Measurements from ENCODE around the gene PARD6G.

The PARD6G gene

GRCh38 chr18:80172056-80172455 lies 75.3 kb downstream of the PARD6G start:
- H3K36me3 ChIP-seq (ENCODE audit: control insufficient read depth in 1 of 2, insufficient read depth in 2 of 2, low read length in 2 of 2): no peaks in the 10 kb centered on the region
- H3K4me1 ChIP-seq (ENCODE audit: control insufficient read depth in 1 of 2, insufficient read depth in 2 of 2, low read length in 2 of 2): no peaks in the 10 kb centered on the region
- H3K4me3 ChIP-seq (ENCODE audit: low read depth in 1 of 2, low read length in 2 of 2): no peak overlapping the region
- no peak overlapping the region for H3K27ac ChIP-seq (ENCODE audit: low read depth, low read length)
- no peak overlapping the region for H3K9ac ChIP-seq (ENCODE audit: low read depth in 1 of 2, low read length in 2 of 2)
- H3K9me3 ChIP-seq (ENCODE audit: control insufficient read depth in 1 of 2, low read length in 2 of 2): no peaks in the 10 kb centered on the region
- peaks cover 0 to 7% of the 10 kb centered on the region in 2 donors for H3K27me3 ChIP-seq (ENCODE audit: control insufficient read depth in 1 of 2, insufficient read depth in 2 of 2, low read length in 2 of 2)

GRCh38 chr18:80171054-80171872 lies 76.1 kb downstream of the PARD6G start:
- Histone ChIP-seq H3K9me3 (ENCODE audit: control insufficient read depth in 1 of 2, low read length in 2 of 2) (no peaks in the 10 kb centered on the region), H3K27me3 (ENCODE audit: control insufficient read depth in 1 of 2, insufficient read depth in 2 of 2, low read length in 2 of 2) (peaks cover 0 to 7% of the 10 kb centered on the region in 2 donors), H3K27ac (ENCODE audit: low read depth, low read length) (no peak overlapping the region), H3K36me3 (ENCODE audit: control insufficient read depth in 1 of 2, insufficient read depth in 2 of 2, low read length in 2 of 2) (no peaks in the 10 kb centered on the region), H3K4me3 (ENCODE audit: low read depth in 1 of 2, low read length in 2 of 2) (peak overlapping the region in 1 of 2 donors; percentile 4), H3K9ac (ENCODE audit: low read depth in 1 of 2, low read length in 2 of 2) (no peak overlapping the region), H3K4me1 (ENCODE audit: control insufficient read depth in 1 of 2, insufficient read depth in 2 of 2, low read length in 2 of 2) (no peaks in the 10 kb centered on the region)

- no peaks in the 10 kb centered on the region for H3K9me3 ChIP-seq (ENCODE audit: control insufficient read depth in 1 of 2, low read length in 2 of 2)
- H3K36me3 ChIP-seq (ENCODE audit: control insufficient read depth in 1 of 2, insufficient read depth in 2 of 2, low read length in 2 of 2): no peaks in the 10 kb centered on the region
- H3K27me3 ChIP-seq (ENCODE audit: control insufficient read depth in 1 of 2, insufficient read depth in 2 of 2, low read length in 2 of 2): peaks cover 0 to 7% of the 10 kb centered on the region in 2 donors
- no peaks in the 10 kb centered on the region for H3K4me1 ChIP-seq (ENCODE audit: control insufficient read depth in 1 of 2, insufficient read depth in 2 of 2, low read length in 2 of 2)
- H3K27ac ChIP-seq (ENCODE audit: low read depth, low read length): no peak overlapping the region
- no peak overlapping the region for H3K9ac ChIP-seq (ENCODE audit: low read depth in 1 of 2, low read length in 2 of 2)
- no peak overlapping the region for H3K4me3 ChIP-seq (ENCODE audit: low read depth in 1 of 2, low read length in 2 of 2)
Measured at GRCh38 chr18:80170395-80171053, 76.8 kb downstream of the PARD6G start.

GRCh38 chr18:80169607-80170006 lies 77.7 kb downstream of the PARD6G start:
- H3K27me3 ChIP-seq (ENCODE audit: control insufficient read depth in 1 of 2, insufficient read depth in 2 of 2, low read length in 2 of 2): peaks cover 0 to 7% of the 10 kb centered on the region in 2 donors
- H3K27ac ChIP-seq (ENCODE audit: low read depth, low read length): no peak overlapping the region
- no peak overlapping the region for H3K4me3 ChIP-seq (ENCODE audit: low read depth in 1 of 2, low read length in 2 of 2)
- peaks cover 5% of the 10 kb centered on the region in 2 donors for H3K9me3 ChIP-seq (ENCODE audit: control insufficient read depth in 1 of 2, low read length in 2 of 2)
- no peaks in the 10 kb centered on the region for H3K36me3 ChIP-seq (ENCODE audit: control insufficient read depth in 1 of 2, insufficient read depth in 2 of 2, low read length in 2 of 2)
- no peak overlapping the region for H3K9ac ChIP-seq (ENCODE audit: low read depth in 1 of 2, low read length in 2 of 2)
- no peaks in the 10 kb centered on the region for H3K4me1 ChIP-seq (ENCODE audit: control insufficient read depth in 1 of 2, insufficient read depth in 2 of 2, low read length in 2 of 2)

- H3K4me3 ChIP-seq (ENCODE audit: low read depth in 1 of 2, low read length in 2 of 2): no peak overlapping the region
- no peaks in the 10 kb centered on the region for H3K36me3 ChIP-seq (ENCODE audit: control insufficient read depth in 1 of 2, insufficient read depth in 2 of 2, low read length in 2 of 2)
- H3K9ac ChIP-seq (ENCODE audit: low read depth in 1 of 2, low read length in 2 of 2): no peak overlapping the region
- no peaks in the 10 kb centered on the region for H3K4me1 ChIP-seq (ENCODE audit: control insufficient read depth in 1 of 2, insufficient read depth in 2 of 2, low read length in 2 of 2)
- peaks cover 7 to 11% of the 10 kb centered on the region in 2 donors for H3K9me3 ChIP-seq (ENCODE audit: control insufficient read depth in 1 of 2, low read length in 2 of 2)
- no peak overlapping the region for H3K27ac ChIP-seq (ENCODE audit: low read depth, low read length)
- peaks cover 0 to 7% of the 10 kb centered on the region in 2 donors for H3K27me3 ChIP-seq (ENCODE audit: control insufficient read depth in 1 of 2, insufficient read depth in 2 of 2, low read length in 2 of 2)
Measured at GRCh38 chr18:80168982-80169381, 78.3 kb downstream of the PARD6G start.

GRCh38 chr18:80168346-80168745 lies 79.0 kb downstream of the PARD6G start:
- H3K27ac ChIP-seq (ENCODE audit: low read depth, low read length): no peak overlapping the region
- peaks cover 0 to 7% of the 10 kb centered on the region in 2 donors for H3K27me3 ChIP-seq (ENCODE audit: control insufficient read depth in 1 of 2, insufficient read depth in 2 of 2, low read length in 2 of 2)
- no peaks in the 10 kb centered on the region for H3K4me1 ChIP-seq (ENCODE audit: control insufficient read depth in 1 of 2, insufficient read depth in 2 of 2, low read length in 2 of 2)
- peaks cover 7 to 11% of the 10 kb centered on the region in 2 donors for H3K9me3 ChIP-seq (ENCODE audit: control insufficient read depth in 1 of 2, low read length in 2 of 2)
- no peaks in the 10 kb centered on the region for H3K36me3 ChIP-seq (ENCODE audit: control insufficient read depth in 1 of 2, insufficient read depth in 2 of 2, low read length in 2 of 2)
- H3K4me3 ChIP-seq (ENCODE audit: low read depth in 1 of 2, low read length in 2 of 2): no peak overlapping the region
- H3K9ac ChIP-seq (ENCODE audit: low read depth in 1 of 2, low read length in 2 of 2): no peak overlapping the region

GRCh38 chr18:80167931-80168330 lies 79.4 kb downstream of the PARD6G start:
- Histone ChIP-seq H3K36me3 (ENCODE audit: control insufficient read depth in 1 of 2, insufficient read depth in 2 of 2, low read length in 2 of 2) (no peaks in the 10 kb centered on the region), H3K9me3 (ENCODE audit: control insufficient read depth in 1 of 2, low read length in 2 of 2) (peaks cover 7 to 11% of the 10 kb centered on the region in 2 donors), H3K27me3 (ENCODE audit: control insufficient read depth in 1 of 2, insufficient read depth in 2 of 2, low read length in 2 of 2) (peaks cover 0 to 7% of the 10 kb centered on the region in 2 donors), H3K4me1 (ENCODE audit: control insufficient read depth in 1 of 2, insufficient read depth in 2 of 2, low read length in 2 of 2) (no peaks in the 10 kb centered on the region), H3K9ac (ENCODE audit: low read depth in 1 of 2, low read length in 2 of 2) (no peak overlapping the region), H3K4me3 (ENCODE audit: low read depth in 1 of 2, low read length in 2 of 2) (no peak overlapping the region), H3K27ac (ENCODE audit: low read depth, low read length) (no peak overlapping the region)

GRCh38 chr18:80167331-80167730 lies 80.0 kb downstream of the PARD6G start:
- Histone ChIP-seq H3K27ac (ENCODE audit: low read depth, low read length) (no peak overlapping the region), H3K4me3 (ENCODE audit: low read depth in 1 of 2, low read length in 2 of 2) (no peak overlapping the region), H3K9me3 (ENCODE audit: control insufficient read depth in 1 of 2, low read length in 2 of 2) (peaks cover 7 to 11% of the 10 kb centered on the region in 2 donors), H3K4me1 (ENCODE audit: control insufficient read depth in 1 of 2, insufficient read depth in 2 of 2, low read length in 2 of 2) (no peaks in the 10 kb centered on the region), H3K36me3 (ENCODE audit: control insufficient read depth in 1 of 2, insufficient read depth in 2 of 2, low read length in 2 of 2) (no peaks in the 10 kb centered on the region), H3K9ac (ENCODE audit: low read depth in 1 of 2, low read length in 2 of 2) (no peak overlapping the region), H3K27me3 (ENCODE audit: control insufficient read depth in 1 of 2, insufficient read depth in 2 of 2, low read length in 2 of 2) (peaks cover 0 to 7% of the 10 kb centered on the region in 2 donors)

GRCh38 chr18:80166725-80167124 lies 80.6 kb downstream of the PARD6G start:
- H3K4me1 ChIP-seq (ENCODE audit: control insufficient read depth in 1 of 2, insufficient read depth in 2 of 2, low read length in 2 of 2): no peaks in the 10 kb centered on the region
- no peak overlapping the region for H3K27ac ChIP-seq (ENCODE audit: low read depth, low read length)
- H3K27me3 ChIP-seq (ENCODE audit: control insufficient read depth in 1 of 2, insufficient read depth in 2 of 2, low read length in 2 of 2): peaks cover 0 to 4% of the 10 kb centered on the region in 2 donors

GRCh38 chr18:80166240-80166639 lies 81.1 kb downstream of the PARD6G start:
- H3K27ac ChIP-seq (ENCODE audit: low read depth, low read length): no peak overlapping the region
- no peaks in the 10 kb centered on the region for H3K27me3 ChIP-seq (ENCODE audit: control insufficient read depth in 1 of 2, insufficient read depth in 2 of 2, low read length in 2 of 2)
- H3K9ac ChIP-seq (ENCODE audit: low read depth in 1 of 2, low read length in 2 of 2): no peak overlapping the region
- H3K36me3 ChIP-seq (ENCODE audit: control insufficient read depth in 1 of 2, insufficient read depth in 2 of 2, low read length in 2 of 2): no peaks in the 10 kb centered on the region
- no peak overlapping the region for H3K4me3 ChIP-seq (ENCODE audit: low read depth in 1 of 2, low read length in 2 of 2)
- peaks cover 7 to 11% of the 10 kb centered on the region in 2 donors for H3K9me3 ChIP-seq (ENCODE audit: control insufficient read depth in 1 of 2, low read length in 2 of 2)
- H3K4me1 ChIP-seq (ENCODE audit: control insufficient read depth in 1 of 2, insufficient read depth in 2 of 2, low read length in 2 of 2): no peaks in the 10 kb centered on the region

More at GRCh38 chr18:80166725-80167124, 80.6 kb downstream of the PARD6G start:
- Histone ChIP-seq H3K4me3 (ENCODE audit: low read depth in 1 of 2, low read length in 2 of 2) (no peak overlapping the region), H3K36me3 (ENCODE audit: control insufficient read depth in 1 of 2, insufficient read depth in 2 of 2, low read length in 2 of 2) (no peaks in the 10 kb centered on the region), H3K9ac (ENCODE audit: low read depth in 1 of 2, low read length in 2 of 2) (no peak overlapping the region), H3K9me3 (ENCODE audit: control insufficient read depth in 1 of 2, low read length in 2 of 2) (peaks cover 7 to 11% of the 10 kb centered on the region in 2 donors)
